H1 (cell line): ENCODE data around the gene RIMS3.

ENCODE experiments used
- CHD2 ChIP-seq: IDR thresholded peaks from 2 replicates; pipeline ENCODE4 v1.6.1; 2012; ENCODE audit warnings: low read length, improper control_type of control experiment
- CTCF ChIP-seq, 3 experiments: IDR thresholded peaks; 1 replicate in 2 of 3; 2 replicates in 1 of 3; pipeline versions ENCODE4 v1.5.1 to v1.6.1; 2011; ENCODE audit warnings: low read length in 3 of 3, mild to moderate bottlenecking in 3 of 3, inconsistent platforms in 2 of 3, low read depth in 1 of 3, moderate library complexity in 1 of 3; ENCODE audit not compliant: insufficient read depth in 1 of 3; ENCODE audit errors: control extremely low read depth in 1 of 3
- EP300 ChIP-seq, 2 experiments: IDR thresholded peaks; 1 replicate in 1 of 2; 2 replicates in 1 of 2; pipeline ENCODE4 v1.6.1; 2011 to 2012; ENCODE audit warnings: low read depth in 2 of 2, low read length in 2 of 2, mild to moderate bottlenecking in 2 of 2, borderline replicate concordance in 1 of 2, inconsistent platforms in 1 of 2, moderate library complexity in 1 of 2
- JUN ChIP-seq: IDR thresholded peaks from 2 replicates; pipeline ENCODE4 v1.6.1; 2011; ENCODE audit warnings: low read depth, mild to moderate bottlenecking, improper control_type of control experiment, low read length
- KDM1A ChIP-seq: fragments of 200-600, 300-600 bp; sonication (generic); IDR thresholded peaks from 2 replicates; pipeline ENCODE4 v1.7.1; 2016; ENCODE audit warnings: mild to moderate bottlenecking, low read length, borderline replicate concordance
- MAX ChIP-seq: IDR thresholded peaks from 2 replicates; pipeline ENCODE4 v1.6.1; 2012; ENCODE audit warnings: inconsistent platforms
- POLR2A ChIP-seq, 2 experiments: IDR thresholded peaks; 1 replicate in 1 of 2; 2 replicates in 1 of 2; pipeline ENCODE4 v1.6.1; 2011; ENCODE audit warnings: low read depth in 2 of 2, low read length in 2 of 2, mild to moderate bottlenecking in 2 of 2; ENCODE audit errors: control extremely low read depth in 1 of 2
- POU5F1 ChIP-seq: IDR thresholded peaks from 2 replicates; pipeline ENCODE4 v1.6.1; 2011; ENCODE audit warnings: low read depth, mild to moderate bottlenecking, low read length, moderate library complexity

DNA sequence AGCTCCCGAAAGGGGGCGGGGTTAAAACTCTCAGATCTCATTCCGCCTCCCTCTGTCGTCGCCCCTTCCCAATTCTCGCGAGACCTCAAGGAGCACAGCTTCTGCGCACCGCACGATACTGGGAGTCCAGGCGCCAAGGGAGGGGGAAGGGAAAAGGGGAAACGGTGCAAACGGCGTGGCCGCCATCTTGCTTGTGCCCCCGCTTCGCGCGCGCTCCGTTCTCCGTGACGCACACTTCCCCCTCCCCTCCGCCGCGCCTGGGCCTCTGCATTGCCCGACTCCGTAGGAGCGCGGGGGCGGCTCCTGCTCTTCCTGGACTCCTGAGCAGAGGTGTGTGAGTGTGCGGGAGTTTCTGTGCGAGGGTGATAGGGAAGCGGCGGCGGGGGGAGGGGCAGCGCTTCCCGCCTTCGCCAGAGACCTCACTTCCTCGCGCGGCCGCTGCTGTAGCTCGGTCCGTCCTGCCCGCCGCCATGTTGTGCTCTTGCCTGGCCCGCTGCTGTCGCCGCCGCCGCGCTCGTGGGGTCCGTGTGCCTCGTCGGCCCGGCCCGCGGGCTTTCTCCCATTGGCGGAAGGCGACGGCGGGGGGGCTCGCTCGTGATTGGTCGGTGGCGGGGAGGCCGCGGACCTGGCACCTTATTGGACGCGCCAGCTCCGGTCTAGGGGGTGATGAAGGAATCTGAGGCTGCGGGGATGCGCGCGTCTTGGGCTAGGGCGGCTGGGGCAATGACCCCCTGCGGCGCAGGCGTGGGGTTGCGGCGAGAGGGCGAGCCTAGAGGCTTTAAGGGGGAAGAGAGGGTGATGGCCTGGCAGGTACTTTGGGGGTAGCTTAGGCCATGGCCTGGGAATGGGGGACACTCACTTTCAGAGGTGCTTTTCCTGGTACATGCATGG is 26.3 kb upstream of the RIMS3 start, which contains the start of gene NFYC:
- TF ChIP-seq CTCF (IDR thresholded peaks at IDR 0.05; ENCODE audit: control extremely low read depth in 1 of 3, insufficient read depth in 1 of 3, low read depth in 1 of 3, low read length in 3 of 3): no peak
- TF ChIP-seq POLR2A (IDR thresholded peaks at IDR 0.05; ENCODE audit: control extremely low read depth in 1 of 2, low read depth in 2 of 2, low read length in 2 of 2): peak; percentile 93 to 96
- no peak for TF ChIP-seq JUN
- peak; percentile 98 for TF ChIP-seq CHD2
- TF ChIP-seq EP300 (IDR thresholded peaks at IDR 0.05; ENCODE audit: borderline replicate concordance in 1 of 2, low read depth in 2 of 2, low read length in 2 of 2): peak in 1 of 2 experiments; percentile 3; a peak in 1 of 3 replicates
- no peak for TF ChIP-seq POU5F1
- no peak for TF ChIP-seq KDM1A
- TF ChIP-seq MAX: peak; percentile 64
